Activated CD4-positive, alpha-beta memory T cell treated with anti-CD3 and anti-CD28 coated beads for 36 hours (primary cell): ENCODE results near the gene CRIM1. TPM values are rescaled to one million over a fixed set of nuclear protein-coding genes. Genes with fewer than 3 reads are reported as not detected.

Source experiments
- CTCF ChIA-PET: fragments of 350-600 bp; sonication (Branson Sonifier 250); formaldehyde crosslinking; loops from one replicate; lab custom pipeline; 2021; ENCODE audit warnings: antibody characterized with exemption, inconsistent platforms; lab: Charles Lee
- POLR2A ChIA-PET: fragments of 350-600 bp; sonication (Branson Sonifier 250); formaldehyde crosslinking; loops from one replicate; lab custom pipeline; 2021; ENCODE audit warnings: antibody characterized with exemption; lab: Charles Lee
- DNase-seq: peaks from one replicate; pipeline ENCODE4 v3.0.0-alpha.2; 2020
- H3K27ac Mint-ChIP-seq: one replicate; pipeline ENCODE4 v1.8.0; 2021; ENCODE audit warnings: mixed read lengths
- H3K27me3 Mint-ChIP-seq: one replicate; pipeline ENCODE4 v1.8.0; 2021; ENCODE audit warnings: mixed read lengths
- H3K36me3 Mint-ChIP-seq: one replicate; pipeline ENCODE4 v1.8.0; 2021; ENCODE audit warnings: mixed read lengths
- H3K4me1 Mint-ChIP-seq: one replicate; pipeline ENCODE4 v1.8.0; 2021; ENCODE audit warnings: low read depth, mixed read lengths
- H3K4me3 Mint-ChIP-seq: one replicate; pipeline ENCODE4 v1.8.0; 2021; ENCODE audit warnings: mild to moderate bottlenecking, mixed read lengths
- H3K9me3 Mint-ChIP-seq: one replicate; pipeline ENCODE4 v1.8.0; 2021; ENCODE audit warnings: mixed read lengths
- intact Hi-C: fragments of 100-400 bp; cut with micrococcal nuclease; formaldehyde crosslinking; loops from one replicate; pipeline ENCODE4 v1.15.1; 2023
- total RNA-seq, 2 experiments: library from RNA; stranded (reverse); gene quantifications; one replicate each; pipeline ENCODE4 v1.2.3, GENCODE V29; 2021

Gene CRIM1
- total RNA-seq, 2 experiments from 2014 or later, result 5.3 to 5.5 TPM

DNA sequence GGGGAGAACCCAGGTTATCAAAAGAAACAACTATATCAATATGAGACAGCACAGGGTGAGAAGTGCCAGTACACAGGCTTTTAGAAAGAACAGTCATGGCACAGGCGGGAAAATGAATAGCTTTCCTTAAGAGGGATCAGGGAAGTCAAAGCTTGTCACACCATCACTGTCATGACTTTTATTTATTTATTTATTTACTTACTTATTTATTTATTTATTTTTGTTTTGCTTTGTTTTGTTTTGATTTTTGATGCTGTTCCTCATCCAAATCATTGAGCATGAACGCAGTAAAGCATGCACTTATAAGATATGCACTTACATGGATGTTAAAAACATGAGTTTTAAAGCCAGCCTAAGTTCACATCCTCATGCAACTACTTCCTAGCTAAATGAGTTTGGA lies 19.3 kb upstream of the CRIM1 start:
- Mint-ChIP-seq H3K36me3 (no peaks in the 10 kb centered on the region), H3K4me3 (no peak overlapping the region), H3K9me3 (no peaks in the 10 kb centered on the region), H3K4me1 (peaks cover 4% of the 10 kb centered on the region), H3K27ac (no peak overlapping the region), H3K27me3 (peaks cover 1% of the 10 kb centered on the region)
- ChIA-PET POLR2A (no interaction called here), CTCF (interaction anchor here (0.7 to 1.0 kb wide), 2 partner anchors 16 to 36 kb away, joined by 3 read pairs; no protein-coding TSS in a partner anchor)
- DNase-seq, result no peak
- intact Hi-C loops, result no loop called here

GRCh38 chr2:36337354-36337753 lies 18.2 kb upstream of the CRIM1 start:
- intact Hi-C loops, result loop anchor here (1.0 kb wide), 1 partner anchor 91 kb away; no protein-coding TSS in a partner anchor
- Mint-ChIP-seq H3K36me3 (no peaks in the 10 kb centered on the region), H3K27me3 (peaks cover 1% of the 10 kb centered on the region), H3K27ac (no peak overlapping the region), H3K9me3 (no peaks in the 10 kb centered on the region), H3K4me3 (no peak overlapping the region), H3K4me1 (peaks cover 4% of the 10 kb centered on the region)
- CTCF ChIA-PET, result interaction anchor here (1.0 to 1.1 kb wide), 2 partner anchors 15 kb away, joined by 3 to 4 read pairs; no protein-coding TSS in a partner anchor
- POLR2A ChIA-PET, result interaction anchor here (1.1 kb wide), 1 partner anchor 91 kb away, joined by 3 read pairs; no protein-coding TSS in a partner anchor
- DNase-seq, result no peak

DNA sequence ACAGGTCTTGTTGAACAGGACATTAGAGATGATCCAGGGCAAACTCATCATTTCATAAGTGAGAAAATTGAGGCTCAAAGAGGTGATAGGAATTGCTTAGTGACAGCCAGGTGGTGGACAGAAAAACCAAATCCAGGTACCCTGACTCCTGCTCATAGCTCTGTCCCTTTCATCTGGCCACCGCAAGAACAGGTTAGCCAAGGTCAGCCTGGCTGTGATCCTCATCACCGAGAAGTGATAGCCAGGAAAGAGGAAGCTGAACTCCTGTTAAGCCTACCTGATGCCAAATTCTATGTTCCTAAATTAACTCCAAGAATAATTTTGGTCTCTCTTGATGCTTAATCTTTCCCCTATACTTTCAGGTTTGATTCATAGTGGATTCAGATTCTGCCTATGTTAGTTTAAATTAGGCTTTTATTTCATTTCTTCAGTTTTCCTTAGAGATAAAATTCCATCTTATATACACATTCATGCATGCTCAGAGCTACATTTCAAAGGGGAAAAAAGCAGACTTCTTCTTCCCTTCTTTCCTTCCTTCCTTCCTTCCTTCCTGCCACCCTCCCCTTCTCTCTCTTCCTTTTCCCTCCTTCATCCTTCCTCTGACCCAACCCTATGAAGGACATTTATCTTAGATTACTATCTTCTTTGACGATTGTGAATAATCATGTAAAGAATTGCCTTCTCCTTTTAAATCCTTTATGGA lies 17.3 kb upstream of the CRIM1 start:
- no peak for DNase-seq
- POLR2A ChIA-PET, result interaction anchor here (1.1 kb wide), 1 partner anchor 92 kb away, joined by 3 read pairs; no protein-coding TSS in a partner anchor
- Mint-ChIP-seq H3K27me3 (peaks cover 1% of the 10 kb centered on the region), H3K27ac (no peak overlapping the region), H3K36me3 (no peaks in the 10 kb centered on the region), H3K4me1 (peaks cover 4% of the 10 kb centered on the region), H3K9me3 (no peaks in the 10 kb centered on the region), H3K4me3 (no peak overlapping the region)
- CTCF ChIA-PET, result interaction anchor here (1.1 kb wide), 1 partner anchor 14 kb away, joined by 4 read pairs; no protein-coding TSS in a partner anchor
- intact Hi-C loops, result no loop called here

DNA sequence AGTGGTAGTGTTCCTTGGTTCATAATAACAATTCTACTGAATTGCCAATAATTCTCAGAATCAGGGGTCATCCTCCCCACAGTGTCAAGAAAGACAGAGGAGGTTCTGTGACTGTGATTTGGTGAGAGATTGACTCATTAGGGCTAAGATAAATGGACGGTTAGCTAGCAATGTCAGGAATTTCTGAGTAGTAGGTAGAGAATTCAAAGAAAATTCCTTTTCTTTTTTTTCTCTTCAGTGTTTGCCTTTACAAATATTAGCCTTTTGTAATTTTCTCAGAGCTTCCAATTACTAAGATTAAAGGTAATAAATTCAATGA lies 16.8 kb upstream of the CRIM1 start:
- H3K4me3 Mint-ChIP-seq, result no peak overlapping the region
- peaks cover 4% of the 10 kb centered on the region for H3K4me1 Mint-ChIP-seq
- DNase-seq, result no peak
- intact Hi-C loops, result no loop called here
- H3K36me3 Mint-ChIP-seq, result no peaks in the 10 kb centered on the region
- ChIA-PET CTCF (no interaction called here), POLR2A (no interaction called here)
- H3K27me3 Mint-ChIP-seq, result peaks cover 2% of the 10 kb centered on the region
- H3K9me3 Mint-ChIP-seq, result no peaks in the 10 kb centered on the region
- no peak overlapping the region for H3K27ac Mint-ChIP-seq

DNA sequence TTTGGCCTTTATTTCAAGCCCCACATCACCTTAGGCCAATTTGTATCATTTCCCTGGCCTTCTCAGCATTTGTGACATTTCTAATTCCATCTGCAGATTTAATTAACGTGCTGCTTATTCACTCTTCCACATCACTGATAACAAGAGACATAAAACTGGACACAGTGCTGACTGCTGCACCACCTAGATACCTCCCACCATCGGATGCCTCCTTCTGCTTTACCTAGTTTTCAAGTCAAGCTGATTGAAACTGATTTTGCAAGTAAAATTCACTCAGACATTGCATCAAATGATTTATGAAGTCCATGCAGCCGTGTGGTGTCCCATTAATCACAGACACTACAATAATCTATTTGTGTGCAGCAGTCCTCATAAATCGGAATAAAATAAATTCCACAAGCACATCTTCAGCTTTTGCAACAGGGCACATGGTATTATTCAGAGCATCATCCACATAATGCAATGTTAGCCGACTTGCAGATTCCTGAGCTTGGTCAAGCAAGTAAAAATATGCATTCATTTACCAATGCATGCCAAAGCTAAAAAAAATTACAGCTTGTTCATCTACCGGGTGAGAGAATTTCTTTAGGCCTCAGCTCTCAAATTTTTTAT lies 15.9 kb upstream of the CRIM1 start:
- no peak for DNase-seq
- Mint-ChIP-seq H3K4me1 (peaks cover 4% of the 10 kb centered on the region), H3K27me3 (peaks cover 3% of the 10 kb centered on the region), H3K36me3 (no peaks in the 10 kb centered on the region), H3K27ac (no peak overlapping the region), H3K4me3 (no peak overlapping the region), H3K9me3 (no peaks in the 10 kb centered on the region)
- ChIA-PET POLR2A (no interaction called here), CTCF (interaction anchor here (1.2 kb wide), 1 partner anchor 13 kb away, joined by 3 read pairs; no protein-coding TSS in a partner anchor)
- intact Hi-C loops, result no loop called here

- no peak for DNase-seq
- H3K27ac Mint-ChIP-seq, result no peak overlapping the region
- ChIA-PET POLR2A (no interaction called here), CTCF (no interaction called here)
- H3K36me3 Mint-ChIP-seq, result no peaks in the 10 kb centered on the region
- H3K27me3 Mint-ChIP-seq, result peaks cover 7% of the 10 kb centered on the region
- H3K4me1 Mint-ChIP-seq, result no peaks in the 10 kb centered on the region
- intact Hi-C loops, result no loop called here
- H3K4me3 Mint-ChIP-seq, result no peak overlapping the region
- H3K9me3 Mint-ChIP-seq, result no peaks in the 10 kb centered on the region
Measured at GRCh38 chr2:36343606-36344005, 12.0 kb upstream of the CRIM1 start.

DNA sequence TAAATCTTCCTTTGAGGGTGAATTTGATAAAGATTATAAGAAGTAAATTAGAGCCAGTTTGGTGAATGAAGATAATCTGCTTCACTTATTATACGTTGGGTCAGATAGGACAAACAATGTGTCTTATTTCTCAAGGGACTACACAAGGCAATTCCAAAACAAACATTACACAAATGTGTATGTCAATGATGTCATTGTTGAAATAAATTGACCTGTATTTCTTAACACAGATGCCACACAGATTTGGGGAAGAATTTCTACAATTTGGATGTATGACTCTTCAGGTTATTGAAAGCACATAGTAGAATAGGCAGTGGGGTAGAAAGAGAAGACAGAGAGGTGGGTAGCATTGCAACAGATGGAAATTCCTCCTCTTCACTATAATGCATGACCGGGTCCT lies 6.9 kb upstream of the CRIM1 start:
- no peaks in the 10 kb centered on the region for H3K36me3 Mint-ChIP-seq
- intact Hi-C loops, result no loop called here
- CTCF ChIA-PET, result interaction anchor here (0.5 kb wide), 1 partner anchor 315 kb away, joined by 3 read pairs; no protein-coding TSS in a partner anchor
- no peak overlapping the region for H3K4me3 Mint-ChIP-seq
- no peaks in the 10 kb centered on the region for H3K9me3 Mint-ChIP-seq
- DNase-seq, result no peak
- peaks cover 8% of the 10 kb centered on the region for H3K4me1 Mint-ChIP-seq
- POLR2A ChIA-PET, result no interaction called here
- no peak overlapping the region for H3K27ac Mint-ChIP-seq
- peaks cover 9% of the 10 kb centered on the region for H3K27me3 Mint-ChIP-seq

- peaks cover 15% of the 10 kb centered on the region for H3K27me3 Mint-ChIP-seq
- H3K9me3 Mint-ChIP-seq, result no peaks in the 10 kb centered on the region
- H3K27ac Mint-ChIP-seq, result no peak overlapping the region
- no peaks in the 10 kb centered on the region for H3K36me3 Mint-ChIP-seq
- ChIA-PET POLR2A (no interaction called here), CTCF (interaction anchor here (0.7 to 1.6 kb wide), 3 partner anchors 15 to 308 kb away, joined by 3 to 4 read pairs (median 3); no protein-coding TSS in a partner anchor)
- DNase-seq, result no peak
- H3K4me3 Mint-ChIP-seq, result no peak overlapping the region
- intact Hi-C loops, result no loop called here
- H3K4me1 Mint-ChIP-seq, result peaks cover 11% of the 10 kb centered on the region
Measured at GRCh38 chr2:36351291-36351690, 4.3 kb upstream of the CRIM1 start.

DNA sequence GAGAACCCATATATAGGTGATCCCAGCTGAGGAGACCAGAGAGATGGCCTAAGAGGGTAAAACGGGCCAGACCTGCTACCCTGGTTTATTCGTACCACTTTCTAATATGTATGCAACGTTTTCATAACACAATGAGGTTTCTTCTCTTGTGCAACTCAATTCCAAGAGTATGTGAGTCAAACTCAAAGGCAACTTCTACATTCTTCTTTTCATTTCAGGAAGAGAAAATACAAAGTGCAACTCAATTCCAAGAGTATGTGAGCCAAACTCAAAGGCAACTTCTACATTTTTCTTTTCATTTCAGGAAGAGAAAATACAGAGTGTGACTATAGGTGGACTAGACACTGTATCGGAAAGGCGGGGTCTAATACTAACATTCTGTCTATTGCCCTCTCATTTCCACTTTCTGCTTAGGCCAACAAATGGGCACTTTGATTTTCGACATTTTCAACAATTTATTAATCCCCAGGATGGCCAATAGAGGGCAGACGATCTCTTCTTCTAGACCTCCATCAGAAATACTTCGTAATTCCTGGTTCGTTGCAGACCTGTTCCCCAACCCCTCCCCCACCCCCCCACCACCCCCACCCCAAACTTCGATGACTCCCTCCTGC lies 3.7 kb upstream of the CRIM1 start:
- no peaks in the 10 kb centered on the region for H3K9me3 Mint-ChIP-seq
- no peak overlapping the region for H3K4me3 Mint-ChIP-seq
- no peaks in the 10 kb centered on the region for H3K36me3 Mint-ChIP-seq
- H3K27ac Mint-ChIP-seq, result no peak overlapping the region
- peaks cover 15% of the 10 kb centered on the region for H3K27me3 Mint-ChIP-seq
- intact Hi-C loops, result loop anchor here (1.0 kb wide), 3 partner anchors 155 to 433 kb away; no protein-coding TSS in a partner anchor
- H3K4me1 Mint-ChIP-seq, result peaks cover 11% of the 10 kb centered on the region
- no peak for DNase-seq
- POLR2A ChIA-PET, result interaction anchor here (0.6 kb wide), 1 partner anchor 150 kb away, joined by 3 read pairs; no protein-coding TSS in a partner anchor
- CTCF ChIA-PET, result interaction anchor here (0.7 to 1.7 kb wide), 14 partner anchors 12 to 311 kb away, joined by 3 to 7 read pairs (median 3); no protein-coding TSS in a partner anchor

DNA sequence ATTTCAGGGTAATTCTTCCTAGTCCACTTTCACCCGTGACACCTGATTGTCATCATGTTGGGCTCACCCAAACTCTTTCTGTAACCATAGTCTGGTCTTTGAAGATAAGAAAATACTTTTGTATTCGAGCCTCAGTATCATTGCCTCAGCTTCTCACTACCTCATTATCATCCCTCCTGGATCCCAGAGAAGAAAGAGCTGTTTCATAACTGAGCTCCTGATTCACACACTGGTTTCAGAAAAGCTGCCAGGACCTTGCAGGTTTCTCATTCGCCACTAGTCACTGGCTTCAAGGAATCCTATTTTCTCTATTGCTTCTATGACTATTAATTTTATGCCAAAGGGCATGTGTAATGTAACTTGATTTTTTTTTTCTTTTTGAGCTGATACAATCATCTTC lies 2.9 kb upstream of the CRIM1 start:
- Mint-ChIP-seq H3K9me3 (no peaks in the 10 kb centered on the region), H3K27ac (no peak overlapping the region), H3K4me1 (peaks cover 19% of the 10 kb centered on the region), H3K36me3 (no peaks in the 10 kb centered on the region), H3K4me3 (no peak overlapping the region), H3K27me3 (peaks cover 24% of the 10 kb centered on the region)
- intact Hi-C loops, result loop anchor here (1.0 kb wide), 3 partner anchors 155 to 433 kb away; no protein-coding TSS in a partner anchor
- ChIA-PET POLR2A (no interaction called here), CTCF (interaction anchor here (0.6 to 1.7 kb wide), 33 partner anchors 8 to 432 kb away, joined by 3 to 8 read pairs (median 3); partner anchors contain the start of gene FEZ2)
- DNase-seq, result no peak

GRCh38 chr2:36354811-36355150 lies 797 bp upstream of the CRIM1 start:
- no peaks in the 10 kb centered on the region for H3K9me3 Mint-ChIP-seq
- no peak overlapping the region for H3K27ac Mint-ChIP-seq
- CTCF ChIA-PET, result interaction anchor here (1.3 kb wide), 1 partner anchor 310 kb away, joined by 5 read pairs; no protein-coding TSS in a partner anchor
- DNase-seq, result no peak
- intact Hi-C loops, result loop anchor here (5.0 kb wide), 3 partner anchors 108 to 377 kb away; partner anchors contain the start of gene FEZ2
- H3K27me3 Mint-ChIP-seq, result peaks cover 34% of the 10 kb centered on the region
- H3K36me3 Mint-ChIP-seq, result no peaks in the 10 kb centered on the region
- H3K4me1 Mint-ChIP-seq, result peaks cover 35% of the 10 kb centered on the region
- H3K4me3 Mint-ChIP-seq, result peak overlapping the region; percentile 65
- POLR2A ChIA-PET, result no interaction called here
